GM12878 (cell line): ENCODE results near the gene EIF6. TPM values are rescaled to one million over a fixed set of nuclear protein-coding genes. Genes with fewer than 3 reads are reported as not detected.

Experiments
- ATAC-seq: fragments of 200-7000 bp; cut with Tn5 transposase; 3 replicates; pipeline ENCODE4 v1.9.1; 2020; ENCODE audit warnings: mild to moderate bottlenecking, moderate library complexity
- BruUV-seq: library from RNA; stranded (reverse); fragments of 400-500 nt; replicated peaks from 2 replicates; lab custom pipeline; 2021; lab: Mats Ljungman, UMichigan
- CTCF ChIA-PET: fragments of 300-600 bp; sonication (Branson Sonifier 250); formaldehyde crosslinking; extraction: SDS; loops from one replicate; lab custom pipeline; 2021; ENCODE audit warnings: inconsistent platforms; lab: Yijun Ruan, JAX
- POLR2A ChIA-PET: fragments of 350-600 bp; formaldehyde crosslinking; extraction: SDS; loops from one replicate; lab custom pipeline; 2021; ENCODE audit warnings: inconsistent platforms; lab: Charles Lee
- RAD21 ChIA-PET: fragments of 300-600 bp; sonication (Branson Sonifier 250); formaldehyde crosslinking; loops from one replicate; lab custom pipeline; 2023; ENCODE audit warnings: antibody characterized with exemption; ENCODE audit not compliant: unreplicated experiment; lab: Charles Lee
- SMC1A ChIA-PET: fragments of 300-600 bp; sonication (Branson Sonifier 250); formaldehyde crosslinking; loops from one replicate; lab custom pipeline; 2023; ENCODE audit not compliant: unreplicated experiment, uncharacterized antibody; lab: Charles Lee
- DNase-seq: peaks from one replicate; pipeline ENCODE4 v3.0.0-alpha.2; 2011; ENCODE audit warnings: low read depth, low spot score
- FAIRE-seq: peaks from 3 replicates; lab custom pipeline; 2011; peaks lifted over from hg19 to GRCh38; lab: Jason Lieb, UNC
- H2AFZ ChIP-seq: 2 replicates; pipeline ENCODE4 v1.6.0; 2011; ENCODE audit warnings: low read depth, low read length, control low read depth; ENCODE audit not compliant: control insufficient read depth
- H3K27ac ChIP-seq: 2 replicates; pipeline ENCODE4 v1.5.1; 2011; ENCODE audit warnings: control low read depth; ENCODE audit not compliant: control insufficient read depth, insufficient read depth
- H3K27me3 ChIP-seq, 2 experiments: replicated peaks in 1 of 2; 2 replicates each; pipeline versions ENCODE4 v1.6.0 to v1.6.1; 2011; ENCODE audit warnings: low read length in 1 of 2; ENCODE audit not compliant: control insufficient read depth in 2 of 2, insufficient read depth in 2 of 2
- H3K36me3 ChIP-seq, 2 experiments: 2 replicates each; pipeline ENCODE4 v1.5.1; 2011; ENCODE audit warnings: low read length in 1 of 2; ENCODE audit not compliant: control insufficient read depth in 2 of 2, insufficient read depth in 2 of 2
- H3K4me1 ChIP-seq: 2 replicates; pipeline ENCODE4 v1.6.1; 2011; ENCODE audit warnings: mild to moderate bottlenecking, low read length, moderate library complexity, mixed read lengths; ENCODE audit not compliant: control insufficient read depth, insufficient read depth
- H3K4me2 ChIP-seq: 2 replicates; pipeline ENCODE4 v1.6.0; 2011; ENCODE audit warnings: control low read depth; ENCODE audit not compliant: control insufficient read depth, insufficient read depth
- H3K4me3 ChIP-seq: fragments of 200-600 bp; sonication (generic); 2 replicates; pipeline ENCODE4 v1.5.1; 2016
- H3K79me2 ChIP-seq: 2 replicates; pipeline ENCODE4 v1.6.0; 2011; ENCODE audit warnings: low read length; ENCODE audit not compliant: control insufficient read depth, insufficient read depth
- H3K9ac ChIP-seq: 2 replicates; pipeline ENCODE4 v1.8.0; 2011; ENCODE audit warnings: low read length, control low read depth, mixed read lengths; ENCODE audit not compliant: control insufficient read depth, insufficient read depth
- H3K9me3 ChIP-seq: replicated peaks from 3 replicates; pipeline ENCODE4 v1.5.1; 2011; ENCODE audit warnings: mild to moderate bottlenecking, low read length; ENCODE audit not compliant: control insufficient read depth, insufficient read depth
- H4K20me1 ChIP-seq: 2 replicates; pipeline ENCODE4 v1.6.0; 2011; ENCODE audit not compliant: control insufficient read depth, insufficient read depth
- BHLHE40 ChIP-seq, 2 experiments: fragments of 450-650 bp in 1 of 2; IDR thresholded peaks; 2 replicates each; pipeline ENCODE4 v1.6.1; 2011 to 2017; ENCODE audit warnings: low read depth in 2 of 2, borderline replicate concordance in 1 of 2, improper control_type of control experiment in 1 of 2, low read length in 1 of 2, mild to moderate bottlenecking in 1 of 2
- ELK1 ChIP-seq: IDR thresholded peaks from 2 replicates; pipeline ENCODE4 v1.6.1; 2012; ENCODE audit warnings: low read depth, low read length, improper control_type of control experiment
- FOXK2 ChIP-seq: fragments of 450-650 bp; IDR thresholded peaks from 2 replicates; pipeline ENCODE4 v1.6.1; 2017; ENCODE audit warnings: mild to moderate bottlenecking, moderate library complexity
- JUND ChIP-seq: IDR thresholded peaks from 2 replicates; pipeline ENCODE4 v1.6.1; 2012; ENCODE audit warnings: low read depth, mild to moderate bottlenecking, low read length, improper control_type of control experiment, moderate library complexity
- MEF2B ChIP-seq: fragments of 450-650 bp; IDR thresholded peaks from 2 replicates; pipeline ENCODE4 v1.6.1; 2018; ENCODE audit warnings: mild to moderate bottlenecking, moderate library complexity; ENCODE audit not compliant: partially characterized antibody, poor library complexity, severe bottlenecking
- NFYA ChIP-seq: IDR thresholded peaks from 2 replicates; pipeline ENCODE4 v1.6.1; 2011; ENCODE audit warnings: low read depth, mild to moderate bottlenecking, low read length, improper control_type of control experiment, borderline replicate concordance
- PML ChIP-seq: IDR thresholded peaks from 2 replicates; pipeline ENCODE4 v1.6.1; 2012; ENCODE audit warnings: low read length, inconsistent platforms
- SP1 ChIP-seq: IDR thresholded peaks from one replicate; pipeline ENCODE4 v1.6.1; 2011; ENCODE audit warnings: low read depth, low read length
- TCF12 ChIP-seq: IDR thresholded peaks from 2 replicates; pipeline ENCODE4 v1.6.1; 2011; ENCODE audit warnings: low read depth, mild to moderate bottlenecking, low read length
- ZNF687 ChIP-seq: fragments of 450-650 bp; IDR thresholded peaks from 2 replicates; pipeline ENCODE4 v1.6.1; 2017; ENCODE audit warnings: mild to moderate bottlenecking, moderate library complexity
- WGBS: methylation state at CpG from one replicate; pipeline ENCODE4 v1.1.6; 2016; ENCODE audit warnings: low lambda C conversion rate; ENCODE audit not compliant: insufficient replicate concordance, insufficient coverage; ENCODE audit errors: missing lambda C conversion rate; 5-methylcytosine and 5-hydroxymethylcytosine counted together
- in situ Hi-C: fragments of 300-500 bp; cut with MboI; formaldehyde crosslinking; loops from 9 replicates; pipeline ENCODE4 v1.14.3; 2018; ENCODE audit warnings: mixed read lengths
- intact Hi-C: fragments of 100-400 bp; cut with micrococcal nuclease; formaldehyde crosslinking; loops from one replicate; pipeline ENCODE4 v1.14.2; 2022; ENCODE audit not compliant: unreplicated experiment
- polyA plus RNA-seq, 11 experiments: library from polyadenylated mRNA; depleted of rRNA in 4 of 11; unstranded in 6 of 11; stranded (reverse) in 5 of 11; fragments of >200 nt; fragmentation: Nextera tagmentation in 4 of 11; fragmentation: Illumina TruSeq in 1 of 11; extraction: Ambion mirVana in 4 of 11; extraction: Trizol in 1 of 11; gene quantifications; 1 replicate in 1 of 11; 2 replicates in 10 of 11; pipeline versions ENCODE4 v1.2.1 to v1.2.3, GENCODE V29; 2011 to 2016; ENCODE audit warnings: inconsistent platforms in 2 of 11, missing spikeins in 2 of 11, low read depth in 1 of 11
- total RNA-seq, 4 experiments: library from RNA; depleted of rRNA in 3 of 4; stranded (reverse); fragments of >200 nt in 3 of 4; fragmentation: Illumina TruSeq in 1 of 4; extraction: Trizol in 1 of 4; gene quantifications; 2 replicates each; pipeline versions ENCODE4 v1.2.1 to v1.2.3, GENCODE V29; 2013 to 2021

Gene EIF6
- total and polyA plus RNA-seq, 10 of the 15 experiments (the other 5 are each of a cell fraction or from before 2014, with no cell fraction given), result 127 to 607 (median 197) TPM

GRCh38 chr20:35232575-35232974 is 52.0 kb downstream of the EIF6 start:
- ChIA-PET RAD21 (no interaction called here), POLR2A (no interaction called here), SMC1A (no interaction called here), CTCF (no interaction called here)
- no peaks in the 10 kb centered on the region for H3K79me2 ChIP-seq
- no peak overlapping the region for H3K9ac ChIP-seq
- H3K4me3 ChIP-seq, result no peak overlapping the region
- H3K27me3 ChIP-seq, result peaks cover 0 to 6% of the 10 kb centered on the region in 2 experiments; a peak in 2 of 4 replicates
- no peak for TF ChIP-seq BHLHE40 (IDR thresholded peaks at IDR 0.05; ENCODE audit: borderline replicate concordance in 1 of 2, low read depth in 2 of 2, low read length in 1 of 2)
- TF ChIP-seq ELK1, result no peak
- TF ChIP-seq MEF2B, result no peak
- TF ChIP-seq JUND, result no peak
- TF ChIP-seq FOXK2, result no peak
- TF ChIP-seq ZNF687, result no peak
- no peak for TF ChIP-seq NFYA
- no peak for TF ChIP-seq PML
- no peak for TF ChIP-seq TCF12
- no peak for TF ChIP-seq SP1
- no peaks in the 10 kb centered on the region for H4K20me1 ChIP-seq
- no peaks in the 10 kb centered on the region for H3K9me3 ChIP-seq
- DNase-seq (no peak), ATAC-seq (no peak), FAIRE-seq (no peak)
- no peak overlapping the region for H2AFZ ChIP-seq
- in situ Hi-C loops, result no loop called here
- no peak overlapping the region for H3K27ac ChIP-seq
- H3K4me2 ChIP-seq, result no peak overlapping the region
- intact Hi-C loops, result no loop called here
- BruUV-seq, result no TSS peak
- no peaks in the 10 kb centered on the region for H3K4me1 ChIP-seq
- H3K36me3 ChIP-seq, result no peaks in the 10 kb centered on the region
- 6% methylated on average over 2 of the region's 2 CpGs for WGBS

Other genes starting within 250 kb of the EIF6 start
Only the 7 nearest of the 10 such genes appear.
- 24.8 and 27.1 TPM in 2 replicates for gene EDEM2, start 137.4 kb downstream of the EIF6 start, total RNA-seq (2014; rRNA removed)
- 14.5 and 14.7 TPM in 2 replicates for gene EDEM2, start 137.4 kb downstream of the EIF6 start, total RNA-seq (2014; rRNA removed; fragmentation: Illumina TruSeq; extraction: Trizol)
- 16.6 and 18.0 TPM in 2 replicates for gene EDEM2, start 137.4 kb downstream of the EIF6 start, total RNA-seq (2021)
- 7.6 and 13.4 TPM in 2 replicates for gene EDEM2, start 137.4 kb downstream of the EIF6 start, polyA plus RNA-seq (2011; rRNA removed)
- gene EDEM2, start 137.4 kb downstream of the EIF6 start, polyA plus RNA-seq (2014; fragmentation: Illumina TruSeq; extraction: Trizol), result 13.3 and 15.1 TPM in 2 replicates
- gene EDEM2, start 137.4 kb downstream of the EIF6 start, polyA plus RNA-seq (2014; fragmentation: Nextera tagmentation; extraction: Ambion mirVana), result 10 to 100 TPM in 1 of 2 experiments, 1 to 10 TPM in 1; 9.9 to 11.4 TPM
- 11.5 and 12.4 TPM in 2 replicates for gene EDEM2, start 137.4 kb downstream of the EIF6 start, polyA plus RNA-seq (2014; rRNA removed)
- gene EDEM2, start 137.4 kb downstream of the EIF6 start, polyA plus RNA-seq (2016; fragmentation: Nextera tagmentation; extraction: Ambion mirVana), result 10 to 100 TPM; 24.3 TPM
- 0.27 and 0.73 TPM in 2 replicates for gene PROCR, start 112.7 kb downstream of the EIF6 start, total RNA-seq (2014; rRNA removed)
- gene PROCR, start 112.7 kb downstream of the EIF6 start, total RNA-seq (2014; rRNA removed; fragmentation: Illumina TruSeq; extraction: Trizol), result 0.22 and 0.32 TPM in 2 replicates
- 0.38 TPM in 1 of 2 replicates, not detected in the other for gene PROCR, start 112.7 kb downstream of the EIF6 start, total RNA-seq (2021)
- 0.61 and 0.67 TPM in 2 replicates for gene PROCR, start 112.7 kb downstream of the EIF6 start, polyA plus RNA-seq (2011; rRNA removed)
- 0.12 and 0.14 TPM in 2 replicates for gene PROCR, start 112.7 kb downstream of the EIF6 start, polyA plus RNA-seq (2014; fragmentation: Illumina TruSeq; extraction: Trizol)
- gene PROCR, start 112.7 kb downstream of the EIF6 start, polyA plus RNA-seq (2014; fragmentation: Nextera tagmentation; extraction: Ambion mirVana), result under 1 TPM; 0.27 to 0.31 TPM
- 0.41 and 0.78 TPM in 2 replicates for gene PROCR, start 112.7 kb downstream of the EIF6 start, polyA plus RNA-seq (2014; rRNA removed)
- not detected for gene PROCR, start 112.7 kb downstream of the EIF6 start, polyA plus RNA-seq (2016; fragmentation: Nextera tagmentation; extraction: Ambion mirVana)
- not detected in 2 replicates for gene MMP24, start 58.1 kb downstream of the EIF6 start, total RNA-seq (2014; rRNA removed)
- not detected in 2 replicates for gene MMP24, start 58.1 kb downstream of the EIF6 start, total RNA-seq (2014; rRNA removed; fragmentation: Illumina TruSeq; extraction: Trizol)
- gene MMP24, start 58.1 kb downstream of the EIF6 start, total RNA-seq (2021), result not detected in 2 replicates
- gene MMP24, start 58.1 kb downstream of the EIF6 start, polyA plus RNA-seq (2011; rRNA removed), result 0.01 TPM in 1 of 2 replicates, not detected in the other
- gene MMP24, start 58.1 kb downstream of the EIF6 start, polyA plus RNA-seq (2014; fragmentation: Illumina TruSeq; extraction: Trizol), result 0.01 TPM in 1 of 2 replicates, not detected in the other
- under 1 TPM; 0.02 to 0.04 TPM for gene MMP24, start 58.1 kb downstream of the EIF6 start, polyA plus RNA-seq (2014; fragmentation: Nextera tagmentation; extraction: Ambion mirVana)
- 0.03 TPM in 1 of 2 replicates, not detected in the other for gene MMP24, start 58.1 kb downstream of the EIF6 start, polyA plus RNA-seq (2014; rRNA removed)
- under 1 TPM; 0.06 to 0.11 TPM for gene MMP24, start 58.1 kb downstream of the EIF6 start, polyA plus RNA-seq (2016; fragmentation: Nextera tagmentation; extraction: Ambion mirVana)
- gene MMP24OS, start 6.7 kb downstream of the EIF6 start, total RNA-seq (2014; rRNA removed), result 9.6 and 10.7 TPM in 2 replicates
- 6.2 and 7.1 TPM in 2 replicates for gene MMP24OS, start 6.7 kb downstream of the EIF6 start, total RNA-seq (2014; rRNA removed; fragmentation: Illumina TruSeq; extraction: Trizol)
- 30.9 and 31.4 TPM in 2 replicates for gene MMP24OS, start 6.7 kb downstream of the EIF6 start, total RNA-seq (2021)
- gene MMP24OS, start 6.7 kb downstream of the EIF6 start, polyA plus RNA-seq (2011; rRNA removed), result 9.6 and 12.3 TPM in 2 replicates
- 3.4 and 9.1 TPM in 2 replicates for gene MMP24OS, start 6.7 kb downstream of the EIF6 start, polyA plus RNA-seq (2014; fragmentation: Illumina TruSeq; extraction: Trizol)
- gene MMP24OS, start 6.7 kb downstream of the EIF6 start, polyA plus RNA-seq (2014; fragmentation: Nextera tagmentation; extraction: Ambion mirVana), result 1 to 10 TPM; 2.0 to 3.6 TPM
- gene MMP24OS, start 6.7 kb downstream of the EIF6 start, polyA plus RNA-seq (2014; rRNA removed), result 25.8 and 27.9 TPM in 2 replicates
- 10 to 100 TPM; 18.3 to 20.0 TPM for gene MMP24OS, start 6.7 kb downstream of the EIF6 start, polyA plus RNA-seq (2016; fragmentation: Nextera tagmentation; extraction: Ambion mirVana)
- not detected in 2 replicates for gene FAM83C, start 7.7 kb upstream of the EIF6 start, total RNA-seq (2014; rRNA removed)
- gene FAM83C, start 7.7 kb upstream of the EIF6 start, total RNA-seq (2014; rRNA removed; fragmentation: Illumina TruSeq; extraction: Trizol), result not detected in 2 replicates
- not detected in 2 replicates for gene FAM83C, start 7.7 kb upstream of the EIF6 start, total RNA-seq (2021)
- not detected in 2 replicates for gene FAM83C, start 7.7 kb upstream of the EIF6 start, polyA plus RNA-seq (2011; rRNA removed)
- gene FAM83C, start 7.7 kb upstream of the EIF6 start, polyA plus RNA-seq (2014; fragmentation: Illumina TruSeq; extraction: Trizol), result not detected in 2 replicates
- gene FAM83C, start 7.7 kb upstream of the EIF6 start, polyA plus RNA-seq (2014; fragmentation: Nextera tagmentation; extraction: Ambion mirVana), result not detected
- not detected in 2 replicates for gene FAM83C, start 7.7 kb upstream of the EIF6 start, polyA plus RNA-seq (2014; rRNA removed)
- not detected for gene FAM83C, start 7.7 kb upstream of the EIF6 start, polyA plus RNA-seq (2016; fragmentation: Nextera tagmentation; extraction: Ambion mirVana)
- 51.1 and 55.4 TPM in 2 replicates for gene UQCC1, start 127.2 kb upstream of the EIF6 start, total RNA-seq (2014; rRNA removed)
- gene UQCC1, start 127.2 kb upstream of the EIF6 start, total RNA-seq (2014; rRNA removed; fragmentation: Illumina TruSeq; extraction: Trizol), result 37.0 and 38.3 TPM in 2 replicates
- 58.3 and 63.1 TPM in 2 replicates for gene UQCC1, start 127.2 kb upstream of the EIF6 start, total RNA-seq (2021)
- 72.9 and 76.4 TPM in 2 replicates for gene UQCC1, start 127.2 kb upstream of the EIF6 start, polyA plus RNA-seq (2011; rRNA removed)
- gene UQCC1, start 127.2 kb upstream of the EIF6 start, polyA plus RNA-seq (2014; fragmentation: Illumina TruSeq; extraction: Trizol), result 57.8 and 70.4 TPM in 2 replicates
- gene UQCC1, start 127.2 kb upstream of the EIF6 start, polyA plus RNA-seq (2014; fragmentation: Nextera tagmentation; extraction: Ambion mirVana), result 10 to 100 TPM; 30.7 to 38.6 TPM
- gene UQCC1, start 127.2 kb upstream of the EIF6 start, polyA plus RNA-seq (2014; rRNA removed), result 54.2 and 62.2 TPM in 2 replicates
- gene UQCC1, start 127.2 kb upstream of the EIF6 start, polyA plus RNA-seq (2016; fragmentation: Nextera tagmentation; extraction: Ambion mirVana), result 10 to 100 TPM; 54.8 to 62.4 TPM
- gene GDF5, start 153.5 kb upstream of the EIF6 start, total RNA-seq (2014; rRNA removed), result 0.06 TPM in 1 of 2 replicates, not detected in the other
- gene GDF5, start 153.5 kb upstream of the EIF6 start, total RNA-seq (2014; rRNA removed; fragmentation: Illumina TruSeq; extraction: Trizol), result not detected in 2 replicates
- gene GDF5, start 153.5 kb upstream of the EIF6 start, total RNA-seq (2021), result 0.10 TPM in 1 of 2 replicates, not detected in the other
- gene GDF5, start 153.5 kb upstream of the EIF6 start, polyA plus RNA-seq (2011; rRNA removed), result not detected in 2 replicates
- not detected in 2 replicates for gene GDF5, start 153.5 kb upstream of the EIF6 start, polyA plus RNA-seq (2014; fragmentation: Illumina TruSeq; extraction: Trizol)
- not detected for gene GDF5, start 153.5 kb upstream of the EIF6 start, polyA plus RNA-seq (2014; fragmentation: Nextera tagmentation; extraction: Ambion mirVana)
- 0.04 TPM in 1 of 2 replicates, not detected in the other for gene GDF5, start 153.5 kb upstream of the EIF6 start, polyA plus RNA-seq (2014; rRNA removed)
- gene GDF5, start 153.5 kb upstream of the EIF6 start, polyA plus RNA-seq (2016; fragmentation: Nextera tagmentation; extraction: Ambion mirVana), result not detected